Heart left ventricle (tissue), 16 donors: Measurements from ENCODE around the gene DNHD1. TPM values are rescaled to one million over a fixed set of nuclear protein-coding genes. Genes with fewer than 3 reads are reported as not detected.

Source experiments
- ATAC-seq, 4 donors: fragments of 200-7000 bp; cut with Tn5 transposase; one replicate each; pipeline ENCODE4 v1.9.1; 2020 to 2022; ENCODE audit warnings: moderate library complexity in 4 of 4, mild to moderate bottlenecking in 3 of 4, moderate number of reproducible peaks in 1 of 4
- DNase-seq, 5 donors: peaks; one replicate each; pipeline ENCODE4 v3.0.0-alpha.2; 2020
- H3K27ac ChIP-seq, 12 donors: fragments of 200-600 bp; sonication (generic) in 4 of 12; one replicate each; pipeline versions ENCODE4 v1.5.0 to v1.8.0; 2016 to 2022; ENCODE audit warnings: mild to moderate bottlenecking in 2 of 12
- H3K27me3 ChIP-seq, 9 donors: fragments of 200-600 bp; sonication (generic) in 2 of 9; one replicate each; pipeline versions ENCODE4 v1.5.1 to v1.8.0; 2016 to 2022; ENCODE audit warnings: mild to moderate bottlenecking in 3 of 9
- H3K36me3 ChIP-seq, 9 donors: fragments of 200-600 bp; sonication (generic) in 2 of 9; one replicate each; pipeline versions ENCODE4 v1.5.0 to v1.8.0; 2018 to 2022; ENCODE audit warnings: mild to moderate bottlenecking in 2 of 9
- H3K4me1 ChIP-seq, 12 donors: fragments of 200-600 bp; sonication (generic) in 4 of 12; one replicate each; pipeline versions ENCODE4 v1.5.0 to v1.8.0; 2016 to 2022; ENCODE audit warnings: mild to moderate bottlenecking in 3 of 12
- H3K4me3 ChIP-seq, 12 donors: fragments of 200-600 bp; sonication (generic) in 4 of 12; one replicate each; pipeline versions ENCODE4 v1.5.0 to v1.8.0; 2017 to 2022; ENCODE audit warnings: mild to moderate bottlenecking in 9 of 12, moderate library complexity in 4 of 12
- H3K9me3 ChIP-seq, 12 donors: fragments of 200-600 bp; sonication (generic) in 4 of 12; one replicate each; pipeline versions ENCODE4 v1.5.0 to v1.8.0; 2016 to 2022; ENCODE audit warnings: mild to moderate bottlenecking in 1 of 12
- POLR2A ChIP-seq, 2 donors: fragments of 450-650 bp; IDR thresholded peaks; one replicate each; pipeline ENCODE4 v1.6.1; 2017; ENCODE audit warnings: antibody characterized with exemption in 2 of 2, mild to moderate bottlenecking in 2 of 2, moderate library complexity in 2 of 2
- WGBS, 4 donors: extraction: QIAGEN DNeasy Blood & Tissue Kit in 2 of 4; methylation state at CpG; one replicate each; pipeline versions ENCODE4 v1.1.5 to v1.1.7; 2013 to 2018; 5-methylcytosine and 5-hydroxymethylcytosine counted together
- intact Hi-C, 10 donors: fragments of 100-400 bp; cut with DNase I; formaldehyde crosslinking; loops; one replicate each; pipeline versions ENCODE4 v1.11.1 to v1.14.2; 2022
- polyA plus RNA-seq, 2 donors: library from polyadenylated mRNA; stranded (reverse); fragments of 200-250 nt; gene quantifications; one replicate each; pipeline ENCODE4 v1.2.3, GENCODE V29; 2013
- total RNA-seq, 9 donors: library from RNA; depleted of rRNA in 2 of 9; stranded (reverse); fragments of >200 nt in 2 of 9; fragmentation: NEBNext Ultra II Directional in 3 of 9; extraction: Animal tissue kit (Norgen Biotek cat#: 25700) in 3 of 9; gene quantifications; one replicate each; pipeline versions ENCODE4 v1.1.0 to v1.2.4, GENCODE V29; 2016 to 2023
- TF ChIP-seq, protein P1 (sequence below), 12 donors: fragments of 200-600 bp; sonication (generic) in 4 of 12; IDR thresholded peaks; one replicate each; pipeline versions ENCODE4 v1.5.0 to v1.8.0; 2018 to 2022; ENCODE audit warnings: antibody characterized with exemption in 12 of 12, mild to moderate bottlenecking in 5 of 12
- donor health status: ischemic (EF 13 %, LVEDD 7.1; RV severe dilation, severe dysfunction).
- donor health status: healthy with polysubstance abuse.
- donor health status: DM: no; HTN: yes; CAD: no.
- donor health status: DM: no; HTN: no; CAD: no.
- donor health status: ischemic (EF 25% LVEDD 6.9; RV normal size, moderate dysfunction).
- donor health status: ischemic (EF 25% LVEDD 5.7; RV mildly dilated, moderate dysfunction).
- donor health status: healthy.
- donor health status: DM: yes; HTN: yes; CAD: no.
- donor health status: ischemic (EF 35%, LVEDD 5.7; RV mildly dilated, moderate dysfunction).
- donor health status: nonischemic (EF 11% LVEDD 7.7; RV severe dilation, severe dysfunction).
- donor health status: DM: yes; HTN: yes; CAD: no.
- donor health status: PGD.
- donor health status: ischemic (EF 29% LVEDD 5.4; RV normal size, mild dysfunction).
- donor health status: nonischemic (EF 23%, LVEDD 6.1; RV moderate dilation, normal function).

Gene DNHD1
- total and polyA plus RNA-seq, 11 donors = 2.2 to 9.4 (median 5.4) TPM

DNA sequence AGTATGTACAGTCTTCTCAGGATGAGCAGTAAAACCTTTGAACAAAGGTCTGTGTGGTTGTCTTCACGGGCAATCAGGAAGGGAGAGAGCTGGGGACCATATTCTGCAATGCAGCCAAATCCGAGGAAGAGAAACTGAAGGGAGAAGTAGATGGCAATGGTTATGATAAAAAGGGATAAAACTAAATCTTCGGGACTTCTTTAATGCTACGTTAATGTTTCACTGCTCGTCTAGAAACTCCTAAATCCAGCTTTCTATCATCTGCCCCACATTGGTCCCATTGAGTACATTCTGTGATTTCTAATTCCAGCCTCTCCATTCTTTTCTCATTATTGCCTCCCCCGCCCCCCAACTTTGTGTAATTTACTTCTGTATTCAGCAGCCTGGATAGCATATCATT lies 14.1 kb upstream of the DNHD1 start:
- intact Hi-C loops = loop anchor here in 2 of 10 donors (5.0 to 10.0 kb wide), 2 partner anchors 66 to 98 kb away; partner anchors contain the start of gene APBB1 (in 1 of the 2)
- Histone ChIP-seq H3K27ac (no peak overlapping the region), H3K4me1 (peaks cover 3 to 37% (median 25%) of the 10 kb centered on the region in 12 donors), H3K9me3 (no peaks in the 10 kb centered on the region), H3K27me3 (no peaks in the 10 kb centered on the region), H3K4me3 (peak overlapping the region in 2 of 12 donors; percentile 73 to 80), H3K36me3 (peaks cover 0 to 72% (median 65%) of the 10 kb centered on the region in 9 donors)
- no peak for TF ChIP-seq POLR2A (IDR thresholded peaks at IDR 0.05)
- ATAC-seq (no peak), DNase-seq (no peak)
- WGBS, 4 donors = 82 to 91% (median 87%) methylated on average over 6 of the region's 6 CpGs

DNA sequence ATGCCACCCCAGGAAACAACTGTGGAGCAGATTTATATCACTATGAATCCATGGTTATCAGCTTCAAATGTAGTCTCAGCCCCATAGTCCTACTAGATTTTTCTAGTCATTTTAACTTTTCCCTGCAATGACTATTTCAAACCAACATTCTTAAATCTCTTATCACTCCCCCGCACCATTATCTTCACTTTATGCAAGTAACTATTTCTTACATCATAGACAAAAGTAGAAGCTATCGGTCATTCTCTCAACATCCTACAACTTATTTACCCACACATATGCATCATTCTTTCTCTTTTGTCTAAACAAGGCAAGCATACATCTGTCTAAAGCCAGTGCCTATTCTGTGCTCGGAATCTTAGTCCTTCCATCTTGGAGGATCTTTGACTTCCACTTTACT lies 11.4 kb upstream of the DNHD1 start:
- peaks cover 0 to 85% (median 65%) of the 10 kb centered on the region in 9 donors for H3K36me3 ChIP-seq
- intact Hi-C loops = loop anchor here in 1 of 10 donors (10.0 kb wide), 1 partner anchor 101 kb away; no protein-coding TSS in a partner anchor

DNA sequence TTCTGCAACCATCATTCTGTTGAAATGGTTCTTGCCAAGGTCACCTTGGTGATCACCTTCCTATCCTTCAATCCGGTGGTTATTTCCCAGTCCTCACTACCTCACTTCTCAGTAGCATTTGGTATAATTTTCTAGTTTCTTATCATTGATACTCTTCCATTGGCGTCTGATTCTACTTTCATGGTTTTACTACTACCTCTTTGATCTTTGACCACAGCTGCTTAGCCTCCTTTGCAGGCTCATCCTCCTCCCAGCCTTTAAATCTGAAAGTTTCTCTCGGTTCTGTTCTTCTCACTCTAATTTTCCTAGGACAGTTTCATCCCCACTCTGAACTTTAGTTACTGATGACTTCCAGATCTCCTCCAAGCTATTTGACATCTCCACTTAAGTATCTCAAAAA lies 10.8 kb upstream of the DNHD1 start:
- intact Hi-C loops = loop anchor here in 1 of 10 donors (10.0 kb wide), 1 partner anchor 101 kb away; no protein-coding TSS in a partner anchor
- WGBS, 4 donors = 87 to 93% (median 88%) methylated on average over 3 of the region's 3 CpGs
- H3K36me3 ChIP-seq = peaks cover 0 to 91% (median 70%) of the 10 kb centered on the region in 9 donors
- ATAC-seq = no peak
- DNase-seq = no peak
- no peaks in the 10 kb centered on the region for H3K27me3 ChIP-seq
- peaks cover 3 to 21% (median 12%) of the 10 kb centered on the region in 12 donors for H3K4me1 ChIP-seq
- TF ChIP-seq, protein P1, sequence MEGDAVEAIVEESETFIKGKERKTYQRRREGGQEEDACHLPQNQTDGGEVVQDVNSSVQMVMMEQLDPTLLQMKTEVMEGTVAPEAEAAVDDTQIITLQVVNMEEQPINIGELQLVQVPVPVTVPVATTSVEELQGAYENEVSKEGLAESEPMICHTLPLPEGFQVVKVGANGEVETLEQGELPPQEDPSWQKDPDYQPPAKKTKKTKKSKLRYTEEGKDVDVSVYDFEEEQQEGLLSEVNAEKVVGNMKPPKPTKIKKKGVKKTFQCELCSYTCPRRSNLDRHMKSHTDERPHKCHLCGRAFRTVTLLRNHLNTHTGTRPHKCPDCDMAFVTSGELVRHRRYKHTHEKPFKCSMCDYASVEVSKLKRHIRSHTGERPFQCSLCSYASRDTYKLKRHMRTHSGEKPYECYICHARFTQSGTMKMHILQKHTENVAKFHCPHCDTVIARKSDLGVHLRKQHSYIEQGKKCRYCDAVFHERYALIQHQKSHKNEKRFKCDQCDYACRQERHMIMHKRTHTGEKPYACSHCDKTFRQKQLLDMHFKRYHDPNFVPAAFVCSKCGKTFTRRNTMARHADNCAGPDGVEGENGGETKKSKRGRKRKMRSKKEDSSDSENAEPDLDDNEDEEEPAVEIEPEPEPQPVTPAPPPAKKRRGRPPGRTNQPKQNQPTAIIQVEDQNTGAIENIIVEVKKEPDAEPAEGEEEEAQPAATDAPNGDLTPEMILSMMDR (IDR thresholded peaks at IDR 0.05) = no peak
- no peak for TF ChIP-seq POLR2A (IDR thresholded peaks at IDR 0.05)
- H3K9me3 ChIP-seq = no peaks in the 10 kb centered on the region
- H3K4me3 ChIP-seq = no peak overlapping the region
- peak overlapping the region in 1 of 12 donors; percentile 7 for H3K27ac ChIP-seq

More for the DNA sequence above, 11.4 kb upstream of the DNHD1 start:
- WGBS, 4 donors = 56 to 92% (median 90%) methylated on average over 3 of the region's 3 CpGs
- Histone ChIP-seq H3K4me3 (no peak overlapping the region), H3K4me1 (peaks cover 3 to 23% (median 14%) of the 10 kb centered on the region in 12 donors), H3K9me3 (no peaks in the 10 kb centered on the region), H3K27ac (no peak overlapping the region), H3K27me3 (no peaks in the 10 kb centered on the region)
- DNase-seq (no peak), ATAC-seq (no peak)
- no peak for TF ChIP-seq POLR2A (IDR thresholded peaks at IDR 0.05)
- TF ChIP-seq, protein P1 (IDR thresholded peaks at IDR 0.05) = no peak

DNA sequence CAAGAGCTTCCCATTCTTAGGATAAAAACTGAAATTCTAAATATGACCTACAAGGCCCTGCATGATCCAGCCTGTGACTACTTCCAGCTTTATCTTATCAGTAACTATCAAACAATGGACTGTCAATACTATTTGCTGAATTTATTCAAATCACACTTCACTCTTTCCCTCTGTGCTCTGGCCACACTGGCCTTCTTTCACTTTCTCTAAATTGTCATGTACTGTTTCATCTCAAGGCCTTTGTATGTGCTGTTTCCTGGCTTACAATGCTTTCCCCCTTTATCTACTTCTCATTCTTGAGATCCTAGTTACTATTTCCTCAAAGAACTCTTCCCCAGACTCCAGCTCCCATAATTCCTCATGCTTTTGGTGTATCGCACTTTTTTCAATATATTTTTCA lies 10.1 kb upstream of the DNHD1 start:
- peaks cover 0 to 97% (median 74%) of the 10 kb centered on the region in 9 donors for H3K36me3 ChIP-seq
- no peaks in the 10 kb centered on the region for H3K27me3 ChIP-seq
- no peak for ATAC-seq
- 91 to 96% (median 93%) methylated on average over 1 of the region's 1 CpG for WGBS, 4 donors
- peak overlapping the region in 1 of 12 donors; percentile 7 for H3K27ac ChIP-seq
- intact Hi-C loops = loop anchor here in 1 of 10 donors (10.0 kb wide), 1 partner anchor 102 kb away; no protein-coding TSS in a partner anchor
- no peak for DNase-seq
- peaks cover 3 to 19% (median 10%) of the 10 kb centered on the region in 12 donors for H3K4me1 ChIP-seq
- H3K9me3 ChIP-seq = no peaks in the 10 kb centered on the region
- no peak overlapping the region for H3K4me3 ChIP-seq
- TF ChIP-seq, protein P1 (IDR thresholded peaks at IDR 0.05) = no peak
